ENCODE measurements around the gene GIMAP1. TPM values are rescaled to one million over a fixed set of nuclear protein-coding genes. Genes with fewer than 3 reads are reported as not detected.

Gene GIMAP1
- total and polyA plus RNA-seq, 2 of the 8 experiments (the other 6 are each of a cell fraction or from before 2014, with no cell fraction given), result not detected

- no peak overlapping the region for H2BK20ac ChIP-seq (ENCODE audit: low read length)
- no peak overlapping the region for H2BK120ac ChIP-seq (replicated peaks; ENCODE audit: low read depth, low read length)
- H3K23me2 ChIP-seq (ENCODE audit: low read depth, low read length), result no peaks in the 10 kb centered on the region
- H4K5ac ChIP-seq (ENCODE audit: insufficient read length, low read depth, low read length), result no peak overlapping the region
- no peak overlapping the region for H2BK12ac ChIP-seq (ENCODE audit: low read depth, low read length)
- H3K23ac ChIP-seq (ENCODE audit: insufficient read length), result no peak overlapping the region
- no peak overlapping the region for H2BK5ac ChIP-seq (ENCODE audit: low read depth, low read length)
- no peaks in the 10 kb centered on the region for H3K79me1 ChIP-seq (ENCODE audit: low read depth, low read length)
- no peaks in the 10 kb centered on the region for H3K79me2 ChIP-seq (ENCODE audit: control insufficient read depth in 1 of 2, insufficient read depth in 2 of 2, low read length in 2 of 2)
- CTCF ChIA-PET (ENCODE audit: partially characterized antibody), result interaction anchor here (0.6 to 1.5 kb wide), 12 partner anchors 9 to 470 kb away, joined by 3 to 8 read pairs (median 3); no protein-coding TSS in a partner anchor
- H2AK5ac ChIP-seq (ENCODE audit: low read depth, low read length), result no peak overlapping the region
- no peak overlapping the region for H3K18ac ChIP-seq (ENCODE audit: extremely low read depth, low read length)
- H3K36me3 ChIP-seq (ENCODE audit: control insufficient read depth in 2 of 4, insufficient read depth in 4 of 4, low read length in 3 of 4), result no peaks in the 10 kb centered on the region
- no peak for DNase-seq (ENCODE audit: low read depth in 1 of 2, low spot score in 2 of 2)
- no peak overlapping the region for H3K9ac ChIP-seq (replicated peaks in 1 of 4; ENCODE audit: extremely low read depth in 1 of 4, low read depth in 3 of 4, low read length in 3 of 4)
- no peak overlapping the region for H4K8ac ChIP-seq (ENCODE audit: extremely low read depth, insufficient read depth, low read length)
- H3K9me3 ChIP-seq (ENCODE audit: insufficient read depth in 2 of 2, low read depth in 1 of 2, low read length in 1 of 2), result no peaks in the 10 kb centered on the region
- no peak overlapping the region for H2BK15ac ChIP-seq (ENCODE audit: low read length)
- FAIRE-seq, result no peak
- 68% methylated on average over 3 of the region's 4 CpGs; no CpG with 5 or more reads in 1 of the 2 experiments for WGBS, 2 experiments (ENCODE audit: extremely low coverage in 1 of 2, insufficient coverage in 1 of 2, insufficient read length in 1 of 2, insufficient replicate concordance in 2 of 2, low coverage in 1 of 2, low lambda C conversion rate in 2 of 2, missing lambda C conversion rate in 1 of 2)
- H3K4ac ChIP-seq (replicated peaks; ENCODE audit: insufficient read length, low read depth, low read length), result no peak overlapping the region
- peaks cover 0 to 9% (median 3%) of the 10 kb centered on the region in 4 experiments; a peak in 3 of 7 replicates for H3K27me3 ChIP-seq (replicated peaks in 1 of 4; ENCODE audit: control insufficient read depth in 3 of 4, extremely low read depth in 1 of 4, insufficient read depth in 3 of 4, low read length in 3 of 4)
- POLR2A ChIA-PET (ENCODE audit: partially characterized antibody), result no interaction called here
- no peak overlapping the region for H4K91ac ChIP-seq (replicated peaks; ENCODE audit: insufficient read length, low read length)
- H3K4me2 ChIP-seq (ENCODE audit: insufficient read depth in 1 of 2, low read depth in 2 of 2, low read length in 2 of 2), result no peak overlapping the region
- H2AFZ ChIP-seq (ENCODE audit: low read length), result no peak overlapping the region
- no peak overlapping the region for H3K27ac ChIP-seq (ENCODE audit: low read depth, low read length)
- no peak overlapping the region for H3K56ac ChIP-seq (replicated peaks; ENCODE audit: insufficient read length, low read depth, low read length)
- H3K4me1 ChIP-seq (replicated peaks in 1 of 4; ENCODE audit: control insufficient read depth in 3 of 4, insufficient read depth in 4 of 4, low read length in 3 of 4), result no peaks in the 10 kb centered on the region
- no peaks in the 10 kb centered on the region for H4K20me1 ChIP-seq (replicated peaks in 1 of 2; ENCODE audit: control insufficient read depth in 1 of 2, insufficient read depth in 2 of 2, low read length in 2 of 2)
- H3K4me3 ChIP-seq (ENCODE audit: extremely low read depth in 1 of 4, insufficient read depth in 2 of 4, low read depth in 3 of 4, low read length in 4 of 4), result no peak overlapping the region
- H3K14ac ChIP-seq (ENCODE audit: insufficient read length), result no peak overlapping the region
- TF ChIP-seq SUZ12 (IDR thresholded peaks at IDR 0.05; ENCODE audit: low read length), result no peak
- TF ChIP-seq CBX8 (IDR thresholded peaks at IDR 0.05; ENCODE audit: borderline replicate concordance, low read depth, low read length), result no peak
- no peak for TF ChIP-seq EGR1 (IDR thresholded peaks at IDR 0.05; ENCODE audit: borderline replicate concordance, low read depth, low read length)
- no peak for TF ChIP-seq RAD21 (IDR thresholded peaks at IDR 0.05 in 1 of 2, conservative IDR thresholded peaks at IDR 0.05 in 1 of 2; ENCODE audit: low read depth in 2 of 2, low read length in 2 of 2)
- TF ChIP-seq SIN3A (conservative IDR thresholded peaks at IDR 0.05 in 1 of 2, IDR thresholded peaks at IDR 0.05 in 1 of 2; ENCODE audit: low read depth in 1 of 2, low read length in 2 of 2), result no peak
- no peak for TF ChIP-seq RNF2 (IDR thresholded peaks at IDR 0.05; ENCODE audit: borderline replicate concordance, low read depth, low read length, missing control alignments, poor library complexity, severe bottlenecking)
- TF ChIP-seq KDM4A (IDR thresholded peaks at IDR 0.05; ENCODE audit: low read depth, low read length, severe bottlenecking), result no peak
- no peak for TF ChIP-seq TBP (IDR thresholded peaks at IDR 0.05; ENCODE audit: low read depth, low read length)
- TF ChIP-seq KDM5A (IDR thresholded peaks at IDR 0.05; ENCODE audit: low read length), result no peak
- TF ChIP-seq RBBP5 (IDR thresholded peaks at IDR 0.05; ENCODE audit: borderline replicate concordance, low read depth, low read length), result no peak
- no peak for TF ChIP-seq CREB1 (IDR thresholded peaks at IDR 0.05)
- no peak for TF ChIP-seq RXRA (IDR thresholded peaks at IDR 0.05; ENCODE audit: insufficient read depth, low read depth, low read length)
- TF ChIP-seq SRF (IDR thresholded peaks at IDR 0.05; ENCODE audit: low read depth, low read length), result no peak
These were observed 39.2 kb downstream of the GIMAP1 start for GRCh38 chr7:150755473-150756099.

All from H1 (cell line).